DOHH2 (cell line): ENCODE data around the gene THAP11.

Source experiments
- H3F3A ChIP-seq: fragments of 200-600 bp; sonication (generic), shearing (Covaris generic); 2 replicates; pipeline ENCODE4 v1.6.0; 2016; ENCODE audit warnings: antibody characterized with exemption, mild to moderate bottlenecking; ENCODE audit not compliant: control insufficient read depth, insufficient read depth
- H3K27ac ChIP-seq: fragments of 200-600 bp; sonication (generic); 2 replicates; pipeline ENCODE4 v1.5.1; 2014; ENCODE audit warnings: low read depth, mild to moderate bottlenecking, low read length, moderate library complexity
- H3K27me3 ChIP-seq: fragments of 200-600 bp; sonication (generic); 2 replicates; pipeline ENCODE4 v1.6.1; 2014; ENCODE audit warnings: mild to moderate bottlenecking, low read length, mixed read lengths; ENCODE audit not compliant: control insufficient read depth
- H3K36me3 ChIP-seq: fragments of 200-600 bp; sonication (generic); 2 replicates; pipeline ENCODE4 v1.6.1; 2014; ENCODE audit warnings: mild to moderate bottlenecking, low read length, moderate library complexity, mixed read lengths; ENCODE audit not compliant: control insufficient read depth
- H3K4me1 ChIP-seq: fragments of 200-600 bp; sonication (generic); 2 replicates; pipeline ENCODE4 v1.6.1; 2014; ENCODE audit warnings: mild to moderate bottlenecking, low read length, mixed read lengths; ENCODE audit not compliant: control insufficient read depth
- H3K4me2 ChIP-seq: fragments of 200-600 bp; sonication (generic); 2 replicates; pipeline ENCODE4 v1.6.0; 2014; ENCODE audit warnings: mild to moderate bottlenecking, low read length, moderate library complexity
- H3K4me3 ChIP-seq: fragments of 200-600 bp; sonication (generic); 2 replicates; pipeline ENCODE4 v1.5.1; 2014; ENCODE audit warnings: mild to moderate bottlenecking, low read length, mixed read lengths
- H3K79me2 ChIP-seq: fragments of 200-600 bp; sonication (generic); 2 replicates; pipeline ENCODE4 v1.6.1; 2014; ENCODE audit warnings: mild to moderate bottlenecking, low read length, mixed read lengths; ENCODE audit not compliant: control insufficient read depth
- H3K9me2 ChIP-seq: fragments of 200-600 bp; sonication (generic); replicated peaks from 2 replicates; pipeline ENCODE4 v1.6.1; 2014; ENCODE audit warnings: mild to moderate bottlenecking, low read length, mixed read lengths; ENCODE audit not compliant: control insufficient read depth
- H3K9me3 ChIP-seq: fragments of 200-600 bp; sonication (generic); 2 replicates; pipeline ENCODE4 v1.6.1; 2014; ENCODE audit warnings: antibody characterized with exemption, low read length, mixed read lengths; ENCODE audit not compliant: control insufficient read depth, insufficient read depth
- H4K20me1 ChIP-seq: fragments of 200-600 bp; sonication (generic); 2 replicates; pipeline ENCODE4 v1.6.0; 2014; ENCODE audit warnings: low read depth, mild to moderate bottlenecking, antibody characterized with exemption, low read length, moderate library complexity; ENCODE audit not compliant: control insufficient read depth, insufficient read depth
- CTCF ChIP-seq: fragments of 200-600 bp; sonication (generic); IDR thresholded peaks from one replicate; pipeline ENCODE4 v1.5.1; 2014; ENCODE audit warnings: antibody characterized with exemption, mild to moderate bottlenecking, low read depth, low read length; ENCODE audit not compliant: poor library complexity, severe bottlenecking
- EZH2phosphoT487 ChIP-seq: fragments of 200-600 bp; sonication (generic); IDR thresholded peaks from 2 replicates; pipeline ENCODE4 v1.6.1; 2017; ENCODE audit warnings: borderline replicate concordance, mild to moderate bottlenecking, antibody characterized with exemption, low read length, moderate library complexity, mixed read lengths

Gene THAP11

GRCh38 chr16:67825906-67826305 lies 16.2 kb upstream of the THAP11 start:
- no peak for TF ChIP-seq EZH2phosphoT487
- TF ChIP-seq CTCF = no peak
- no peak overlapping the region for H3K27ac ChIP-seq

GRCh38 chr16:67828651-67829050 lies 13.5 kb upstream of the THAP11 start:
- H3K4me3 ChIP-seq = no peak overlapping the region
- H3K4me2 ChIP-seq = no peak overlapping the region
- no peak overlapping the region for H3K27ac ChIP-seq
- no peaks in the 10 kb centered on the region for H3K27me3 ChIP-seq
- TF ChIP-seq EZH2phosphoT487 (no peak), CTCF (no peak)
- peaks cover 32% of the 10 kb centered on the region for H3K36me3 ChIP-seq
- H3K9me2 ChIP-seq = no peaks in the 10 kb centered on the region
- no peaks in the 10 kb centered on the region for H3K9me3 ChIP-seq
- H3F3A ChIP-seq = no peaks in the 10 kb centered on the region
- peaks cover 9% of the 10 kb centered on the region for H3K4me1 ChIP-seq
- H4K20me1 ChIP-seq = no peaks in the 10 kb centered on the region
- H3K79me2 ChIP-seq = peaks cover 13% of the 10 kb centered on the region

More at GRCh38 chr16:67825906-67826305, 16.2 kb upstream of the THAP11 start:
- H3K9me3 ChIP-seq = no peaks in the 10 kb centered on the region
- H4K20me1 ChIP-seq = no peaks in the 10 kb centered on the region
- H3K4me2 ChIP-seq = no peak overlapping the region
- peaks cover 21% of the 10 kb centered on the region for H3K36me3 ChIP-seq
- H3K79me2 ChIP-seq = no peaks in the 10 kb centered on the region
- no peaks in the 10 kb centered on the region for H3F3A ChIP-seq
- H3K4me1 ChIP-seq = no peaks in the 10 kb centered on the region
- no peak overlapping the region for H3K4me3 ChIP-seq
- H3K9me2 ChIP-seq = no peaks in the 10 kb centered on the region
- no peaks in the 10 kb centered on the region for H3K27me3 ChIP-seq

- TF ChIP-seq EZH2phosphoT487 (no peak), CTCF (no peak)
- no peak overlapping the region for H3K27ac ChIP-seq
- peaks cover 14% of the 10 kb centered on the region for H3K4me1 ChIP-seq
- H3K4me3 ChIP-seq = peak overlapping the region; percentile 78
- H3K4me2 ChIP-seq = peak overlapping the region; percentile 94
- no peaks in the 10 kb centered on the region for H3K9me3 ChIP-seq
- H3F3A ChIP-seq = no peaks in the 10 kb centered on the region
- peaks cover 32% of the 10 kb centered on the region for H3K36me3 ChIP-seq
- H3K27me3 ChIP-seq = no peaks in the 10 kb centered on the region
- H3K9me2 ChIP-seq = no peaks in the 10 kb centered on the region
- no peaks in the 10 kb centered on the region for H4K20me1 ChIP-seq
- peaks cover 13% of the 10 kb centered on the region for H3K79me2 ChIP-seq
These were observed 9.1 kb upstream of the THAP11 start for GRCh38 chr16:67833030-67833414.
